Measurements from ENCODE around the gene ASH1L.

Gene ASH1L

DNA sequence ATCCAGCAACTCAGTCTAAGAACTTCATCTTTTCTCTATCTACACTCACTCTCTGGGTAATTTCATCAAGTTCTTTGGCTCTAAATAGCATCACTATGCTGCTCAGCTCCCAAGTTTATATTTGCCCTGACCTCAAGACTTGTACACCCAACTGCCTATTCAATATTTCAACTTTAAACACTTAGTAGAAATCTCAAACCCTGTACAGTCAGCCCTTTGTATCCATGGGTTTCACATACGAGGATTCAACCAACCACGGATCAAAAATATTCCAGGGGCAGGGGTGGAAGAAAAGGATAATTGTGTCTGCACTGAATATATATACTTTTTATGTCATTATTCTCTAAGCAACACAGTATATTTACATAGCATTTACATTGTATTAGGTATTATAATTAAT is 13.9 kb downstream of the ASH1L start:
- no peaks in the 10 kb centered on the region for H3K27me3 ChIP-seq (ENCODE audit: control insufficient read depth, insufficient read depth, low read length)
- H3K9me3 ChIP-seq (ENCODE audit: control insufficient read depth, insufficient read depth, low read length), result no peaks in the 10 kb centered on the region
- H3K4me1 ChIP-seq (ENCODE audit: control insufficient read depth, insufficient read depth, low read length), result peaks cover 3% of the 10 kb centered on the region
- H3K9ac ChIP-seq (ENCODE audit: low read depth, low read length), result no peak overlapping the region
- no peak overlapping the region for H3K4me3 ChIP-seq (ENCODE audit: low read depth, low read length)
- H3K36me3 ChIP-seq (ENCODE audit: control insufficient read depth, insufficient read depth, low read length), result no peaks in the 10 kb centered on the region

DNA sequence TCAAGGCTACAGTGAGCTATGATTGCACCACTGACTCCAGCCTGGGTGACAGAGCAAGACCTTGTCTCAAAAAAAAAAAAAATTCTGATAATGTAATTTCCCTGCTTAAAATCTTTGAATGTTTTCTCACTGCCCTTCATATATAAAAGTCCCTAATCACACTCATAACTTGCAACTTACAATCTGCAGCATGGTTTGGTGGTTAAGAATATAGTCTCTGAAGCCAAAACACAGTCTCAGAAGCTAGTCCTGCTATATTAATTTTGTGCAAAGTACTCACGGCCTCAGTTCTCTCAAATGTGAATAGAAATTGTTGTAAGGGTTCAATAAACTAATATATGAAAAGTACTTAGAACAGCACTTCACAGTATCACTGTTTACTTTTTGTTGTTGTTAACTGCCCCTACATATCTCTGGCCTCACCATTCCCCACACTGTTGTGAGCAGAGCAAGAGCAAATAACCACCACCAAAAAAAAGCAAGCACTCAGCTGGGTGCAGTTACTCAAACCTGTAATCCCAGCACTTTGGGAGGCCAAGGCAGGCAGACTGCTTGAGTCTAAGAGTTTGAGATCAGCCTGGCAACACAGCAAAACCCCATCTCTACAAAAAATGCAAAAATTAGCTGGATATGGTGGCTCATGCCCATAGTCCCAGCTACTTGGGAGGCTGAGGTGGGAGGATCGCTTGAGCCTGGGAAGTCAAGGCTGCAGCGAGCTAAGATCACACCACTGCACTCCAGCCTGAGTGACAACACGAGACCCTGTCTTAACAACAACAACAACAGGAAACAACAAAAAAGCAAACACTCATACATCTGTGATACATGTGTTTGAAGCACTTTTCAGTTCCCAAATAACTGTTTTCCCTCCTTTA is 22.4 kb downstream of the ASH1L start:
- Histone ChIP-seq H3K36me3 (ENCODE audit: control insufficient read depth, insufficient read depth, low read length) (no peaks in the 10 kb centered on the region), H3K4me1 (ENCODE audit: control insufficient read depth, insufficient read depth, low read length) (no peaks in the 10 kb centered on the region), H3K9ac (ENCODE audit: low read depth, low read length) (no peak overlapping the region), H3K27me3 (ENCODE audit: control insufficient read depth, insufficient read depth, low read length) (no peaks in the 10 kb centered on the region), H3K9me3 (ENCODE audit: control insufficient read depth, insufficient read depth, low read length) (no peaks in the 10 kb centered on the region), H3K4me3 (ENCODE audit: low read depth, low read length) (no peak overlapping the region)

DNA sequence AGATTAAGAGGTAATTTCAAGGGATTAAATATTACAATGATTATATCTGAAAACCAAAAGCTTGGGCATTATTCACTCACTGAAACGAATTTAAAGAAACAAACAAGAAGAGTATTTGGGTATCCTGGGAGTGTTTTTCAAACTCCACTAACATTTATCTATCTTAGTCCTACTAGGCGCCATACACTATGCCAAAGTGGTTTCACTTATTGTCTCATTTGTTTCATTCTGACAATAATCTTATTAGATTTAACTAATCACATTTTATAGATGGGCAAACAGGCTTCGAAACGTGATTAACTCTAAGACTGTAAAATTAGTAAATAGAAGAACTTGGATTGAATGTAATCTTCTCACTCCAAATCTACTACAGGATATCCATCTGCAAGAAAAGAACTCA is 25.4 kb downstream of the ASH1L start:
- Histone ChIP-seq H3K4me3 (ENCODE audit: low read depth, low read length) (no peak overlapping the region), H3K27me3 (ENCODE audit: control insufficient read depth, insufficient read depth, low read length) (no peaks in the 10 kb centered on the region), H3K9me3 (ENCODE audit: control insufficient read depth, insufficient read depth, low read length) (no peaks in the 10 kb centered on the region), H3K4me1 (ENCODE audit: control insufficient read depth, insufficient read depth, low read length) (no peaks in the 10 kb centered on the region), H3K36me3 (ENCODE audit: control insufficient read depth, insufficient read depth, low read length) (no peaks in the 10 kb centered on the region), H3K9ac (ENCODE audit: low read depth, low read length) (no peak overlapping the region)

DNA sequence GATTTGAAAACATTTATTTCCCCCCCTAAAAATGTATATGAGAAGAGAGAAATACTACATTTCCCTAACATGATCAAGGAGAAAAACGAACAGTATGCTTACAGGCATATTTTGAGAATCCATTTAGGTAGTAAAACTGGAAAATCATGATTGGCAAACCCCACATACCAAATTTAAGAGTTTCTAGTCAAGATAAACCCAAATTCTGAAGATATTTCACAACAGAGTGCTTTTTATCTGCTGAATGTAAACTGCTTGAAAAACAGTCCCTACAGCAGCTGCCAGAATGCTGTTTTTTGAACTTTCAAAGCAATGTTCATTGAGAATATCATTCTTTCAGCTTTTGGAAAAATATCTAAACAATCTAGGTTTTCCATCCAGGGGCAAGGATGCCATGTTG is 31.0 kb downstream of the ASH1L start:
- no peaks in the 10 kb centered on the region for H3K36me3 ChIP-seq (ENCODE audit: control insufficient read depth, insufficient read depth, low read length)
- H3K4me3 ChIP-seq (ENCODE audit: low read depth, low read length), result no peak overlapping the region
- no peak overlapping the region for H3K9ac ChIP-seq (ENCODE audit: low read depth, low read length)
- H3K27me3 ChIP-seq (ENCODE audit: control insufficient read depth, insufficient read depth, low read length), result no peaks in the 10 kb centered on the region
- H3K9me3 ChIP-seq (ENCODE audit: control insufficient read depth, insufficient read depth, low read length), result no peaks in the 10 kb centered on the region
- H3K4me1 ChIP-seq (ENCODE audit: control insufficient read depth, insufficient read depth, low read length), result peaks cover 3% of the 10 kb centered on the region

DNA sequence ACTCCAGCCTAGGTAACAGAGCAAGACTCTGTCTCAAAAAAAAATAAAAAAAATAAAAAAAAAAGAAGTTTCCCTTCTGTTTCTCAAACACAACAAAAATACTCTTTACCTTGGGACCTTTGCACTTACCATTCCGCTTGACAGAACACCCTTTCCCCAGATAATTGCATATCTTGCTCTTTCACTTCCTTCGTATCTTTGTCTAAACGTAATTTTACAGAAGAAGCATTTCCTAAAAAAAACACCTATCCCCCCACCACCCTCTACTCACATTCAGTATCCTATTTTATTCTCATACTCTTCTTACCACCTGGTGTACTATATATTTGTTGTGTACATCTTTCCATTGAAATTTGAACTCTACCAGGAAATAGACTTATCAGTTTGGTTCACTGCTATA is 32.7 kb downstream of the ASH1L start:
- Histone ChIP-seq H3K36me3 (ENCODE audit: control insufficient read depth, insufficient read depth, low read length) (no peaks in the 10 kb centered on the region), H3K4me1 (ENCODE audit: control insufficient read depth, insufficient read depth, low read length) (peaks cover 3% of the 10 kb centered on the region), H3K4me3 (ENCODE audit: low read depth, low read length) (no peak overlapping the region), H3K9me3 (ENCODE audit: control insufficient read depth, insufficient read depth, low read length) (no peaks in the 10 kb centered on the region), H3K9ac (ENCODE audit: low read depth, low read length) (no peak overlapping the region), H3K27me3 (ENCODE audit: control insufficient read depth, insufficient read depth, low read length) (no peaks in the 10 kb centered on the region)

DNA sequence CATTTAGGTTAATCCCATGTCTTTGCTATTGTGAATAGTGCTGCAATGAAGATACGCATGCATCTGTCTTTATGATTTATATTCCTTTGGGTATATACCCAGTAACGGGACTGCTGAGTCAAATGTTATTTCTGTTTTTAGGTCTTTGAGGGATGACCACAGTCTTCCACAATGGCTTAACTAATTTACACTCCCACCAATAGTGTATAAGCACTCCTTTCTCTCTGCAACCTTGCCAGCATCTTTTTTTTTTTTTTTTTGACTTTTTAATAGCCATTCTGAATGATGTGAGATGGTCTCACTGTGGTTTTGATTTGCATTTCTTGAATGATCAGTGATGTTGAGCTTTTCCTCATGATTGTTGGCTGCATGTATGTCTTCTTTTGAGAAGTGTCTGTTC is 33.5 kb downstream of the ASH1L start:
- Histone ChIP-seq H3K4me3 (ENCODE audit: low read depth, low read length) (no peak overlapping the region), H3K9me3 (ENCODE audit: control insufficient read depth, insufficient read depth, low read length) (no peaks in the 10 kb centered on the region), H3K9ac (ENCODE audit: low read depth, low read length) (no peak overlapping the region), H3K4me1 (ENCODE audit: control insufficient read depth, insufficient read depth, low read length) (peaks cover 3% of the 10 kb centered on the region), H3K27me3 (ENCODE audit: control insufficient read depth, insufficient read depth, low read length) (no peaks in the 10 kb centered on the region), H3K36me3 (ENCODE audit: control insufficient read depth, insufficient read depth, low read length) (no peaks in the 10 kb centered on the region)

DNA sequence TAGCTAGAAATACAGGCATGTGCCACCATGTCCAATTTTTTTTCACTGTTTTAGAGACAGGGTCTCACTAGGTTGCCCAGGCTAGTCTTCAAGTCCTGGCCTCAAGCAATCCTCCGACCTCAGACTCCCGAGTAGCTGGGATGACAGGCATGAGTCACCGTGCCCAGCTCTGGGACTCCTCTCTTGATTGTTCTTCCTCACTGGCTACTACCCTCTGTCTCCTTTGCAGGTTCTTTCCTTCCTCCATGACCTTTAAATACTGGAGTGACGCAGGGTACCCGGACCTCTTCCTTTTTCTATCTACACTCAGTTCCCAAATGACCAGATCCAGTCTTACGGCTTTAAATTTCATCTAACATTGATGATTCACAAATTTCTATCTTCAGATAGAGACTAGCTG is 34.9 kb downstream of the ASH1L start:
- peaks cover 3% of the 10 kb centered on the region for H3K4me1 ChIP-seq (ENCODE audit: control insufficient read depth, insufficient read depth, low read length)
- H3K27me3 ChIP-seq (ENCODE audit: control insufficient read depth, insufficient read depth, low read length), result no peaks in the 10 kb centered on the region
- H3K36me3 ChIP-seq (ENCODE audit: control insufficient read depth, insufficient read depth, low read length), result no peaks in the 10 kb centered on the region
- H3K4me3 ChIP-seq (ENCODE audit: low read depth, low read length), result no peak overlapping the region
- H3K9me3 ChIP-seq (ENCODE audit: control insufficient read depth, insufficient read depth, low read length), result no peaks in the 10 kb centered on the region
- no peak overlapping the region for H3K9ac ChIP-seq (ENCODE audit: low read depth, low read length)

DNA sequence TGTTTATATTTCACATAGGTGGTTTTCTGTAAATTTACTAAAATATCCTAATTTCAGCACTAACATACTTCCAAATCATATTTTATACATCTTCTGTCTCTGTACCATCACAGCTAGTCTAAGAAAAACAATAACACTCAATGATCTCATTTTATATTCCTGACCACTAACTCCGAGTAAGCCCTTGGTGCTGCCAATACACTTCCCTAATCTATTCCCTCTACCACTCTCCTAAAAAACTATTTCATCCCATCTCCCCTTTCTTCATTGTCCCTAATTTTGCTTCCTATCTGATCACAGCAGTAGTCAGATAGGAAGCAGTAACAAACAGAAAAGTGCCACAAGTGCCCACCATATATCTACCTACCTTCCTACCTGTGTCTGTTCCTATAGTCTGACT is 36.2 kb downstream of the ASH1L start:
- peaks cover 3% of the 10 kb centered on the region for H3K4me1 ChIP-seq (ENCODE audit: control insufficient read depth, insufficient read depth, low read length)
- H3K4me3 ChIP-seq (ENCODE audit: low read depth, low read length), result no peak overlapping the region
- no peaks in the 10 kb centered on the region for H3K36me3 ChIP-seq (ENCODE audit: control insufficient read depth, insufficient read depth, low read length)
- no peak overlapping the region for H3K9ac ChIP-seq (ENCODE audit: low read depth, low read length)
- H3K9me3 ChIP-seq (ENCODE audit: control insufficient read depth, insufficient read depth, low read length), result no peaks in the 10 kb centered on the region
- no peaks in the 10 kb centered on the region for H3K27me3 ChIP-seq (ENCODE audit: control insufficient read depth, insufficient read depth, low read length)

DNA sequence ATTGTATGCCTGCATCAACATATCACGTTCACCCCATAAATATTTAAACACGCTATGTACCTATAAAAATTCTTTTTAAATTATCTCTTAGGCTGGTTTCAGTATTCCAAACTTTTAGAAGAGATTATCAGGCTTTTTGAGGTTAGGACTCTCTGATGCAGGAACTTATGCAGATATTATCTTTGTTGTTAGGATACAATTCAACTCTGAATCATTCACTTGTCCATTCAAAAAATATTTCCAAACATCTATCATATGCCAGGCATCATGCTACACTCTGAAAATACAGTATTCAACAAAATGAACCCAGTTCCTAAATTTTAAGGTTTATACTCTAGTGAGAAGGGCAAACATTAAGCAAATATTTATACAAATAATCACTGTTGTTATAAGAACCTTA is 40.5 kb downstream of the ASH1L start:
- Histone ChIP-seq H3K4me3 (ENCODE audit: low read depth, low read length) (no peak overlapping the region), H3K4me1 (ENCODE audit: control insufficient read depth, insufficient read depth, low read length) (no peaks in the 10 kb centered on the region), H3K36me3 (ENCODE audit: control insufficient read depth, insufficient read depth, low read length) (no peaks in the 10 kb centered on the region), H3K9me3 (ENCODE audit: control insufficient read depth, insufficient read depth, low read length) (no peaks in the 10 kb centered on the region), H3K9ac (ENCODE audit: low read depth, low read length) (no peak overlapping the region), H3K27me3 (ENCODE audit: control insufficient read depth, insufficient read depth, low read length) (no peaks in the 10 kb centered on the region)

DNA sequence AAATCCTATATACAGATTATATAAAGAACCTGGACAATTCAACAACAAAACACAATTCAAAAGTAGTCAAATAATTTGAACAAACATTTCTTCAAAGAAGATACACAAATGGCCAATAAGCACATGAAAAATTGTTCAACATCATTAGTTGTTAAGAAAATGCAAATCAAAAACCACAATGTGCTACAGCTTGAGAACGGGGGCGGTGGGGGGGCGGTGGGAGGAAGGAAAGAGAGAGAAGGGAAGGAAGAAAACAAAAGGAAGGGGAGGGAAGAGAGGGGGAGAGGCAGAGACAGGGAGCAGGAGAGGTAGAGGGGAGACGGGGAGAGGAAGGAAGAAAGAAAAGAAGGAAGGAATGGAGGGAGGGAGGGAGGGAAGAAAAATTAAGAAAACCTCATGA is 44.1 kb downstream of the ASH1L start:
- no peak overlapping the region for H3K9ac ChIP-seq (ENCODE audit: low read depth, low read length)
- H3K27me3 ChIP-seq (ENCODE audit: control insufficient read depth, insufficient read depth, low read length), result no peaks in the 10 kb centered on the region
- H3K36me3 ChIP-seq (ENCODE audit: control insufficient read depth, insufficient read depth, low read length), result no peaks in the 10 kb centered on the region
- no peaks in the 10 kb centered on the region for H3K4me1 ChIP-seq (ENCODE audit: control insufficient read depth, insufficient read depth, low read length)
- H3K4me3 ChIP-seq (ENCODE audit: low read depth, low read length), result no peak overlapping the region
- H3K9me3 ChIP-seq (ENCODE audit: control insufficient read depth, insufficient read depth, low read length), result no peaks in the 10 kb centered on the region

DNA sequence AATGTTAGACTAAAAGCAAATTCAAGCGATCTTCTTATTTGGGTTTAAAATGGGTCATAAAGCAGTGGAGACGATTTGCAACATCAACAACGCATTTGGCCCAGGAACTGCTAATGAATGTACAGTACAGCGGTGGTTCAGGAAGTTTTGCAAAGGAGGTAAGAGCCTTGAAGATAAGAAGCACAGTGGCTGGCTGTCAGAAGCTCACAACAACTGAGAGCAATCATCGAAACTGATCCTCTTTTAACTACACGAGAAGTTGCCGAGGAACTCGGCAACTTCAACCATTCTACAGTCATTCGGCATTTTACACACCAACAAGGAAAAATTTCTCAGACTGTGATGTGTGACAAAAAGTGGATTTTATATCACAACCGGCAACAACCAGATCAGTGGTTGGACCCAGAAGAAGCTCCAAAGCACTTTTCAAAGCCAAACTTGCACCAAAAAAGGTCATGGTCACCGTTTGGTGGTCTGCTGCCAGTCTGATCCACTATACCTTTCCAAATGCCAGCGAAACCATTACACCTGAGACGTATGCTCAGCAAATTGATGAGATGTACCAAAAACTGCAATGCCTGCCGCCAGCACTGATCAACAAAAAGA is 47.9 kb downstream of the ASH1L start:
- no peaks in the 10 kb centered on the region for H3K9me3 ChIP-seq (ENCODE audit: control insufficient read depth, insufficient read depth, low read length)
- H3K9ac ChIP-seq (ENCODE audit: low read depth, low read length), result no peak overlapping the region
- H3K36me3 ChIP-seq (ENCODE audit: control insufficient read depth, insufficient read depth, low read length), result peaks cover 3% of the 10 kb centered on the region
- no peak overlapping the region for H3K4me3 ChIP-seq (ENCODE audit: low read depth, low read length)
- no peaks in the 10 kb centered on the region for H3K4me1 ChIP-seq (ENCODE audit: control insufficient read depth, insufficient read depth, low read length)
- H3K27me3 ChIP-seq (ENCODE audit: control insufficient read depth, insufficient read depth, low read length), result no peaks in the 10 kb centered on the region

DNA sequence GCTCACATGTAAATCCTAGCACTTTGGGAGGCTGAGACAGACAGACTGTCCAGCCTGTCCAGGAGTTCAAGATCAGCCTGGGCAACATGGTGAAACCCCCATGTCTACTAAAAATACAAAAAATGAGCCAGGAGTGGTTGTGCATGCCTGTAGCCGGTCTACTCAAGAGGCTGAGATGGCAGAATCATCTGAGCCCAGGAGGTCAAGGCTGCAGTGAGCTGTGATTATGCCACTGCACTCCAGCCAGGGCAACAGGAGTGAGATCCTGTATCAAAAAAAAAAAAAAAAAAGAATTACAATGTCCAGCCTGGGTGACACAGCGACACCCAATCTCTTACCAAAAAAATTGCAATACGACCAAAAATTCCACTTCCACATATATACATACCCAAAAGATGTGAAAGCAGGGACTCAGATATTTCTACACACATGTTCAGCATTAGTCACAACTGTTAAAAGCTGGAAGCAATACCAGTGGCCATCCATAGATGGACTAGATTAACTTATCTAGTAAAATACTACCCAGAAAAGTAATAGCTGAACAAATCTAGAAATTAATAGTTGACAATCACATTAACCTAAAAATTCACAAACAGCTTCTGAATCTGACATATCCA is 49.2 kb downstream of the ASH1L start:
- Histone ChIP-seq H3K4me1 (ENCODE audit: control insufficient read depth, insufficient read depth, low read length) (no peaks in the 10 kb centered on the region), H3K27me3 (ENCODE audit: control insufficient read depth, insufficient read depth, low read length) (no peaks in the 10 kb centered on the region), H3K36me3 (ENCODE audit: control insufficient read depth, insufficient read depth, low read length) (peaks cover 3% of the 10 kb centered on the region), H3K9me3 (ENCODE audit: control insufficient read depth, insufficient read depth, low read length) (no peaks in the 10 kb centered on the region), H3K4me3 (ENCODE audit: low read depth, low read length) (no peak overlapping the region), H3K9ac (ENCODE audit: low read depth, low read length) (no peak overlapping the region)

Measured in iPS-15b (cell line).